Keratinocyte (primary cell): ENCODE results near the gene LGALS7B.
"Not testable (repeated sequence)": the region's sequence is repeated elsewhere in the genome, so short reads cannot be mapped to it uniquely, and the experiment has no call there.

ENCODE experiments used
- EZH2 ChIP-seq: IDR thresholded peaks from one replicate; pipeline ENCODE4 v1.6.1; 2012; ENCODE audit warnings: inconsistent platforms, mild to moderate bottlenecking, low read length, moderate library complexity
- TF ChIP-seq, protein P1 (sequence below), 3 experiments: IDR thresholded peaks in 1 of 3; conservative IDR thresholded peaks in 1 of 3; optimal IDR thresholded peaks in 1 of 3; 2 replicates in 2 of 3; 3 replicates in 1 of 3; pipeline versions ENCODE3 to v1.5.1; 2011; ENCODE audit warnings: low read length in 3 of 3, mild to moderate bottlenecking in 3 of 3, moderate library complexity in 2 of 3, control low read depth in 1 of 3, inconsistent platforms in 1 of 3; ENCODE audit not compliant: insufficient read depth in 2 of 3; ENCODE audit errors: extremely low read depth in 1 of 3

DNA sequence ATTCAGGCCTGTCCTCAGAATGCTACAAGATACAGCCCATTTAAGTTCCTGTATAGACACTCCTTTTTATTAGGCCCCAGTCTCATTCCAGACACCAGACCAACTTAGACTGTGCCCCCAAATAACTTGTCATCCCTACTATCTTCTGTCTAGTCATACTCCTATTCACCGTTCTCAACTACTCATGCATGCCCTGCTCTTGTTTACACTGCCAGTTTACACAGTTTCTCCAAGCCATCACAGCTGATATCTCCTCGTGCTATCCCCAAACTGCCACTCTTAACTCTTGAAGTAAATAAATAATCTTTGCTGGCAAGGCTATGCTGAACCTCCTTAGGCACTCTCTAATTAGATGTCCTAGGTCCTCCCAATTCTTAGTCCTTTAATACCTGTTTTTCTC is 34.8 kb upstream of the LGALS7B start:
- TF ChIP-seq, protein P1, sequence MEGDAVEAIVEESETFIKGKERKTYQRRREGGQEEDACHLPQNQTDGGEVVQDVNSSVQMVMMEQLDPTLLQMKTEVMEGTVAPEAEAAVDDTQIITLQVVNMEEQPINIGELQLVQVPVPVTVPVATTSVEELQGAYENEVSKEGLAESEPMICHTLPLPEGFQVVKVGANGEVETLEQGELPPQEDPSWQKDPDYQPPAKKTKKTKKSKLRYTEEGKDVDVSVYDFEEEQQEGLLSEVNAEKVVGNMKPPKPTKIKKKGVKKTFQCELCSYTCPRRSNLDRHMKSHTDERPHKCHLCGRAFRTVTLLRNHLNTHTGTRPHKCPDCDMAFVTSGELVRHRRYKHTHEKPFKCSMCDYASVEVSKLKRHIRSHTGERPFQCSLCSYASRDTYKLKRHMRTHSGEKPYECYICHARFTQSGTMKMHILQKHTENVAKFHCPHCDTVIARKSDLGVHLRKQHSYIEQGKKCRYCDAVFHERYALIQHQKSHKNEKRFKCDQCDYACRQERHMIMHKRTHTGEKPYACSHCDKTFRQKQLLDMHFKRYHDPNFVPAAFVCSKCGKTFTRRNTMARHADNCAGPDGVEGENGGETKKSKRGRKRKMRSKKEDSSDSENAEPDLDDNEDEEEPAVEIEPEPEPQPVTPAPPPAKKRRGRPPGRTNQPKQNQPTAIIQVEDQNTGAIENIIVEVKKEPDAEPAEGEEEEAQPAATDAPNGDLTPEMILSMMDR (optimal IDR thresholded peaks at IDR 0.05 in 1 of 3, IDR thresholded peaks at IDR 0.05 in 1 of 3, conservative IDR thresholded peaks at IDR 0.05 in 1 of 3; ENCODE audit: extremely low read depth in 1 of 3, insufficient read depth in 2 of 3, low read length in 3 of 3) = not testable (repeated sequence)
- not testable (repeated sequence) for TF ChIP-seq EZH2
